HEK293 (cell line): Measurements from ENCODE around the gene UNC5B.

ENCODE experiments used
- CTCF ChIA-PET: fragments of 350-600 bp; formaldehyde crosslinking; extraction: SDS; loops from one replicate; lab custom pipeline; 2021; ENCODE audit warnings: antibody characterized with exemption; lab: Yijun Ruan, JAX
- POLR2A ChIA-PET: fragments of 300-600 bp; formaldehyde crosslinking; extraction: SDS; loops from one replicate; lab custom pipeline; 2020; ENCODE audit warnings: antibody characterized with exemption, inconsistent platforms; lab: Yijun Ruan, JAX
- H3K27ac ChIP-seq: fragments of 200-500 bp; sonication (Bioruptor generic); 2 replicates; pipeline ENCODE4 v1.5.1; 2014; ENCODE audit warnings: low read depth, low read length, control low read depth, inconsistent platforms; ENCODE audit errors: extremely low read depth
- H3K36me3 ChIP-seq, 2 experiments: fragments of 200-500 bp in 1 of 2; sonication (Bioruptor generic) in 1 of 2; 1 replicate in 1 of 2; 2 replicates in 1 of 2; pipeline ENCODE4 v1.5.1; 2014 to 2017; ENCODE audit warnings: inconsistent platforms in 2 of 2, low read length in 2 of 2; ENCODE audit not compliant: control insufficient read depth in 2 of 2, insufficient read depth in 1 of 2
- H3K4me1 ChIP-seq: fragments of 200-500 bp; sonication (Bioruptor generic); 2 replicates; pipeline ENCODE4 v1.5.1; 2014; ENCODE audit warnings: mild to moderate bottlenecking, low read length, inconsistent platforms; ENCODE audit not compliant: control insufficient read depth, insufficient read depth
- H3K4me3 ChIP-seq: 2 replicates; pipeline ENCODE4 v1.5.1; 2011; ENCODE audit warnings: low read depth, mild to moderate bottlenecking, control low read depth, low read length, moderate library complexity
- H3K9me3 ChIP-seq: fragments of 200-500 bp; sonication (Bioruptor generic); 2 replicates; pipeline ENCODE4 v1.5.1; 2014; ENCODE audit warnings: low read depth, low read length, inconsistent platforms; ENCODE audit not compliant: control insufficient read depth, insufficient read depth
- BCL11A ChIP-seq: fragments of 450-650 bp; formaldehyde crosslinking; IDR thresholded peaks from 2 replicates; pipeline ENCODE4 v1.5.1; 2016; ENCODE audit warnings: low read depth, missing biosample characterization, missing genetic modification characterization
- BCL11B ChIP-seq: fragments of 450-650 bp; formaldehyde crosslinking; IDR thresholded peaks from 2 replicates; pipeline ENCODE4 v1.5.1; 2016; ENCODE audit warnings: low read depth, missing biosample characterization, missing genetic modification characterization
- ELK4 ChIP-seq: IDR thresholded peaks from 2 replicates; pipeline ENCODE4 v1.6.1; 2011; ENCODE audit warnings: mild to moderate bottlenecking, low read depth, low read length, borderline replicate concordance
- SCRT1 ChIP-seq: fragments of 450-650 bp; formaldehyde crosslinking; IDR thresholded peaks from 2 replicates; pipeline ENCODE4 v1.5.1; 2016; ENCODE audit warnings: missing biosample characterization, missing genetic modification characterization, borderline replicate concordance
- WT1 ChIP-seq: fragments of 450-650 bp; formaldehyde crosslinking; IDR thresholded peaks from 2 replicates; pipeline ENCODE4 v1.5.1; 2016; ENCODE audit warnings: missing biosample characterization, missing genetic modification characterization
- ZBTB10 ChIP-seq: fragments of 450-650 bp; formaldehyde crosslinking; IDR thresholded peaks from 2 replicates; pipeline ENCODE4 v1.5.1; 2016; ENCODE audit warnings: missing biosample characterization, missing genetic modification characterization
- ZFHX2 ChIP-seq: fragments of 450-650 bp; formaldehyde crosslinking; conservative IDR thresholded peaks from 2 replicates; pipeline ENCODE4 v1.5.1; 2016; ENCODE audit warnings: missing biosample characterization, missing genetic modification characterization
- ZFP3 ChIP-seq: fragments of 450-650 bp; formaldehyde crosslinking; IDR thresholded peaks from 2 replicates; pipeline ENCODE4 v1.5.1; 2016; ENCODE audit warnings: low read depth, missing biosample characterization, missing genetic modification characterization
- ZNF155 ChIP-seq: fragments of 450-650 bp; formaldehyde crosslinking; IDR thresholded peaks from 2 replicates; pipeline ENCODE4 v1.5.1; 2016; ENCODE audit warnings: missing biosample characterization, missing genetic modification characterization
- ZNF280C ChIP-seq: fragments of 450-650 bp; formaldehyde crosslinking; IDR thresholded peaks from 2 replicates; pipeline ENCODE4 v1.5.1; 2016; ENCODE audit warnings: missing biosample characterization, missing genetic modification characterization
- ZNF292 ChIP-seq: fragments of 450-650 bp; formaldehyde crosslinking; IDR thresholded peaks from 2 replicates; pipeline ENCODE4 v1.5.1; 2016; ENCODE audit warnings: low read depth, missing biosample characterization, missing genetic modification characterization, borderline replicate concordance
- ZNF324 ChIP-seq: fragments of 450-650 bp; formaldehyde crosslinking; IDR thresholded peaks from 2 replicates; pipeline ENCODE4 v1.5.1; 2016; ENCODE audit warnings: missing biosample characterization, missing genetic modification characterization
- ZNF433 ChIP-seq: fragments of 450-650 bp; formaldehyde crosslinking; IDR thresholded peaks from 2 replicates; pipeline ENCODE4 v1.5.1; 2016; ENCODE audit warnings: missing biosample characterization, missing genetic modification characterization, low read depth
- ZNF561 ChIP-seq: fragments of 450-650 bp; IDR thresholded peaks from 2 replicates; pipeline ENCODE4 v1.5.1; 2018; ENCODE audit warnings: missing biosample characterization, missing genetic modification characterization, borderline replicate concordance
- ZNF677 ChIP-seq: fragments of 450-650 bp; IDR thresholded peaks from 2 replicates; pipeline ENCODE4 v1.5.0; 2018; ENCODE audit warnings: missing biosample characterization, mild to moderate bottlenecking, missing genetic modification characterization, moderate library complexity
- ZNF747 ChIP-seq: fragments of 450-650 bp; formaldehyde crosslinking; IDR thresholded peaks from 2 replicates; pipeline ENCODE4 v1.5.1; 2016; ENCODE audit warnings: missing biosample characterization, missing genetic modification characterization
- ZXDB ChIP-seq: fragments of 450-650 bp; formaldehyde crosslinking; IDR thresholded peaks from 2 replicates; pipeline ENCODE4 v1.5.1; 2016; ENCODE audit warnings: missing biosample characterization, missing genetic modification characterization

Gene UNC5B

GRCh38 chr10:71244431-71245419 is 32.4 kb downstream of the UNC5B start (continued):
- TF ChIP-seq ZBTB10 (tag by site-specific recombination), result no peak

GRCh38 chr10:71245420-71246325 is 33.3 kb downstream of the UNC5B start:
- ChIA-PET POLR2A (no interaction called here), CTCF (interaction anchor here (0.7 to 1.4 kb wide), 3 partner anchors 25 to 342 kb away, joined by 3 to 6 read pairs (median 3); no protein-coding TSS in a partner anchor)
- no peaks in the 10 kb centered on the region for H3K9me3 ChIP-seq
- no peak overlapping the region for H3K4me3 ChIP-seq
- H3K36me3 ChIP-seq, result no peaks in the 10 kb centered on the region
- TF ChIP-seq ZFHX2 (tag by site-specific recombination) (0 out of 2 replicates have a peak, but pooled peaks have one; percentile 18), ZFP3 (tag by site-specific recombination) (no peak), ZXDB (tag by site-specific recombination) (no peak), ZNF280C (tag by site-specific recombination) (no peak), ZNF747 (tag by site-specific recombination) (no peak), BCL11A (tag by site-specific recombination) (no peak)
- peaks cover 13% of the 10 kb centered on the region for H3K4me1 ChIP-seq
- no peak overlapping the region for H3K27ac ChIP-seq

GRCh38 chr10:71246591-71247413 is 34.4 kb downstream of the UNC5B start:
- ChIA-PET POLR2A (interaction anchor here (1.5 kb wide), 1 partner anchor 10 kb away, joined by 3 read pairs; no protein-coding TSS in a partner anchor), CTCF (interaction anchor here (0.6 to 1.9 kb wide), 3 partner anchors 24 to 1955 kb away, joined by 3 to 6 read pairs (median 3); no protein-coding TSS in a partner anchor)
- Histone ChIP-seq H3K4me1 (peaks cover 10% of the 10 kb centered on the region), H3K27ac (no peak overlapping the region), H3K36me3 (no peaks in the 10 kb centered on the region), H3K9me3 (no peaks in the 10 kb centered on the region), H3K4me3 (no peak overlapping the region)
- TF ChIP-seq WT1 (tag by site-specific recombination) (peak; percentile 84), ZNF561 (tag by site-specific recombination) (no peak), ZNF677 (no peak), SCRT1 (tag by site-specific recombination) (no peak), ELK4 (no peak), ZNF155 (no peak), BCL11B (tag by site-specific recombination) (no peak), ZNF433 (no peak), ZNF324 (tag by site-specific recombination) (no peak), ZBTB10 (tag by site-specific recombination) (no peak), ZNF292 (tag by site-specific recombination) (no peak)
